ENCODE measurements around the gene RPS15A. TPM values are rescaled to one million over a fixed set of nuclear protein-coding genes. Genes with fewer than 3 reads are reported as not detected.

The RPS15A gene
- 1,912 TPM for polyA plus RNA-seq (2013, experiment 1 of 4)
- polyA plus RNA-seq (2013, experiment 2 of 4) = 1,972 TPM
- 2,447 TPM for polyA plus RNA-seq (2013, experiment 3 of 4)
- polyA plus RNA-seq (2013, experiment 4 of 4) = 2,577 TPM

DNA sequence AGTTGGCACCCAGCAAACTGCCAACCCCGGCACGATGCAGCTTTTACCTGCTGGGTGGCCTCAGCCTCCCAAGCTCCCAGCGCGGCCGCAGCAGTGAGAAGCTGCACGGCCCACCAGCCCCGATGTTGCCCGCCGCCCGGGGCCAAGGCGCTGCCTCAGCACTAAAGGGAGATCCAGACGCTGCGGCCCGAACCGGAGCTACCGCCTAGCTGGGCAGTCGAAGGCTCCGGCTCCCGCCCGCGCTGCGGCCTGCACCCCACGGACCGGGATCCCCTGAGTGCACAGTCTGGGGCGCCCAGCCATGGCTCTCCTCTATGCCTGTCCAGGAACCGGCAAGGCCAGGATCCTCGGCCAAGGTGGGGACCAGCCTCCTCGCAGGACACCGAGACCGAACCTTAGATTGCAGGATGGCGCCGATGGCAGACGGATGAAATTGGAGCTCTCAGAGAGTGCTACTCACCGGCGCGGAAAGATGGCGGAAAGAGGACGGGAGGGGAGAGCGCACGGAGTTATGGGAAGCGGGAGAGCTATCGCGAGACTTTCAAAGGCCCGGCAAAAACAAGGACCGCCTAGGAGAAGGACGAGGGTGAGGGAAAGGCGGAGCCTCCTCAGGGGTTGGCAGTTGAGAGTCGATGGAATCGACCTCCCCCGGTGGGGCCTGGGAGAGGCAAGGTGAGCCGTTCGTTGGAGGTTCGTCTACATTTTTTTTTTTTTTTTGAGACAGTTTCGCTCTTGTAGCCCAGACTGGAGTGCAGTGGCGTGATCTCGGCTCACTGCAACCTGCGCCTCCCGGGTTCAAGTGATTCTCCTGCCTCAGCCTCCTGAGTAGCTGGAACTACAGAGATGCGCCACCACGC lies at the start of gene RPS15A:
Gene RPS15A (minus strand): TSS at position 485 of the 857 bp plus-strand sequence. CDS start 1,221 bp downstream, outside the sequence.
- peaks cover 47% of the 10 kb centered on the region for H3K36me3 ChIP-seq (ENCODE audit: control insufficient read depth, insufficient read depth, low read length)
- no peaks in the 10 kb centered on the region for H3K9me3 ChIP-seq (ENCODE audit: control insufficient read depth, low read length)
- peak within 1 kb of the TSS; percentile 86 for H3K27ac ChIP-seq (ENCODE audit: insufficient read depth, low read depth, low read length, poor library complexity, severe bottlenecking)
- peaks cover 12% of the 10 kb centered on the region for H3K4me1 ChIP-seq (ENCODE audit: control insufficient read depth, insufficient read depth, low read length)
- no peaks in the 10 kb centered on the region for H3K27me3 ChIP-seq (ENCODE audit: control insufficient read depth, insufficient read depth, low read length, poor library complexity, severe bottlenecking)
- peak within 1 kb of the TSS; percentile 99 for H3K4me3 ChIP-seq (ENCODE audit: insufficient read depth, low read depth, low read length)
- WGBS, 2 experiments = 6 to 7% methylated on average over 60 of the region's 60 CpGs

GRCh38 chr16:18839555-18839954 lies 49.4 kb upstream of the RPS15A start:
- H3K4me3 ChIP-seq (ENCODE audit: insufficient read depth, low read depth, low read length) = no peak overlapping the region
- H3K9me3 ChIP-seq (ENCODE audit: control insufficient read depth, low read length) = no peaks in the 10 kb centered on the region
- 82 to 90% methylated on average over 5 to 6 of the region's 6 CpGs for WGBS, 2 experiments
- H3K27ac ChIP-seq (ENCODE audit: insufficient read depth, low read depth, low read length, poor library complexity, severe bottlenecking) = no peak overlapping the region
- no peaks in the 10 kb centered on the region for H3K4me1 ChIP-seq (ENCODE audit: control insufficient read depth, insufficient read depth, low read length)
- H3K27me3 ChIP-seq (ENCODE audit: control insufficient read depth, insufficient read depth, low read length, poor library complexity, severe bottlenecking) = no peaks in the 10 kb centered on the region
- H3K36me3 ChIP-seq (ENCODE audit: control insufficient read depth, insufficient read depth, low read length) = peaks cover 46% of the 10 kb centered on the region

GRCh38 chr16:18836702-18837101 lies 46.6 kb upstream of the RPS15A start:
- Histone ChIP-seq H3K27ac (ENCODE audit: insufficient read depth, low read depth, low read length, poor library complexity, severe bottlenecking) (no peak overlapping the region), H3K4me1 (ENCODE audit: control insufficient read depth, insufficient read depth, low read length) (no peaks in the 10 kb centered on the region), H3K4me3 (ENCODE audit: insufficient read depth, low read depth, low read length) (no peak overlapping the region), H3K27me3 (ENCODE audit: control insufficient read depth, insufficient read depth, low read length, poor library complexity, severe bottlenecking) (no peaks in the 10 kb centered on the region), H3K36me3 (ENCODE audit: control insufficient read depth, insufficient read depth, low read length) (peaks cover 55% of the 10 kb centered on the region), H3K9me3 (ENCODE audit: control insufficient read depth, low read length) (no peaks in the 10 kb centered on the region)

- no peaks in the 10 kb centered on the region for H3K9me3 ChIP-seq (ENCODE audit: control insufficient read depth, low read length)
- no peaks in the 10 kb centered on the region for H3K4me1 ChIP-seq (ENCODE audit: control insufficient read depth, insufficient read depth, low read length)
- no peak overlapping the region for H3K4me3 ChIP-seq (ENCODE audit: insufficient read depth, low read depth, low read length)
- peaks cover 60% of the 10 kb centered on the region for H3K36me3 ChIP-seq (ENCODE audit: control insufficient read depth, insufficient read depth, low read length)
- no peaks in the 10 kb centered on the region for H3K27me3 ChIP-seq (ENCODE audit: control insufficient read depth, insufficient read depth, low read length, poor library complexity, severe bottlenecking)
- WGBS, 2 experiments = 97 to 99% methylated on average over 4 of the region's 4 CpGs
- no peak overlapping the region for H3K27ac ChIP-seq (ENCODE audit: insufficient read depth, low read depth, low read length, poor library complexity, severe bottlenecking)
These were observed 44.7 kb upstream of the RPS15A start for GRCh38 chr16:18834864-18835263.

GRCh38 chr16:18833707-18834505 lies 43.8 kb upstream of the RPS15A start:
- 96% methylated on average over 8 to 9 of the region's 9 CpGs for WGBS, 2 experiments
- Histone ChIP-seq H3K27me3 (ENCODE audit: control insufficient read depth, insufficient read depth, low read length, poor library complexity, severe bottlenecking) (no peaks in the 10 kb centered on the region), H3K27ac (ENCODE audit: insufficient read depth, low read depth, low read length, poor library complexity, severe bottlenecking) (no peak overlapping the region), H3K4me3 (ENCODE audit: insufficient read depth, low read depth, low read length) (no peak overlapping the region), H3K9me3 (ENCODE audit: control insufficient read depth, low read length) (no peaks in the 10 kb centered on the region), H3K36me3 (ENCODE audit: control insufficient read depth, insufficient read depth, low read length) (peaks cover 66% of the 10 kb centered on the region), H3K4me1 (ENCODE audit: control insufficient read depth, insufficient read depth, low read length) (no peaks in the 10 kb centered on the region)

GRCh38 chr16:18832613-18833012 lies 42.5 kb upstream of the RPS15A start:
- no peaks in the 10 kb centered on the region for H3K4me1 ChIP-seq (ENCODE audit: control insufficient read depth, insufficient read depth, low read length)
- H3K4me3 ChIP-seq (ENCODE audit: insufficient read depth, low read depth, low read length) = no peak overlapping the region
- 97% methylated on average over 4 to 7 of the region's 8 CpGs for WGBS, 2 experiments
- H3K27me3 ChIP-seq (ENCODE audit: control insufficient read depth, insufficient read depth, low read length, poor library complexity, severe bottlenecking) = no peaks in the 10 kb centered on the region
- no peaks in the 10 kb centered on the region for H3K9me3 ChIP-seq (ENCODE audit: control insufficient read depth, low read length)
- no peak overlapping the region for H3K27ac ChIP-seq (ENCODE audit: insufficient read depth, low read depth, low read length, poor library complexity, severe bottlenecking)
- H3K36me3 ChIP-seq (ENCODE audit: control insufficient read depth, insufficient read depth, low read length) = peaks cover 66% of the 10 kb centered on the region

- Histone ChIP-seq H3K27me3 (ENCODE audit: control insufficient read depth, insufficient read depth, low read length, poor library complexity, severe bottlenecking) (no peaks in the 10 kb centered on the region), H3K27ac (ENCODE audit: insufficient read depth, low read depth, low read length, poor library complexity, severe bottlenecking) (no peak overlapping the region), H3K4me3 (ENCODE audit: insufficient read depth, low read depth, low read length) (no peak overlapping the region), H3K36me3 (ENCODE audit: control insufficient read depth, insufficient read depth, low read length) (peaks cover 60% of the 10 kb centered on the region), H3K4me1 (ENCODE audit: control insufficient read depth, insufficient read depth, low read length) (no peaks in the 10 kb centered on the region), H3K9me3 (ENCODE audit: control insufficient read depth, low read length) (no peaks in the 10 kb centered on the region)
- 81 to 93% methylated on average over 2 of the region's 2 CpGs for WGBS, 2 experiments
These were observed 41.9 kb upstream of the RPS15A start for GRCh38 chr16:18832006-18832405.

GRCh38 chr16:18829251-18829650 lies 39.1 kb upstream of the RPS15A start:
- 96 to 98% methylated on average over 6 of the region's 6 CpGs for WGBS, 2 experiments
- Histone ChIP-seq H3K4me1 (ENCODE audit: control insufficient read depth, insufficient read depth, low read length) (no peaks in the 10 kb centered on the region), H3K4me3 (ENCODE audit: insufficient read depth, low read depth, low read length) (no peak overlapping the region), H3K27me3 (ENCODE audit: control insufficient read depth, insufficient read depth, low read length, poor library complexity, severe bottlenecking) (no peaks in the 10 kb centered on the region), H3K36me3 (ENCODE audit: control insufficient read depth, insufficient read depth, low read length) (peaks cover 36% of the 10 kb centered on the region), H3K27ac (ENCODE audit: insufficient read depth, low read depth, low read length, poor library complexity, severe bottlenecking) (no peak overlapping the region), H3K9me3 (ENCODE audit: control insufficient read depth, low read length) (no peaks in the 10 kb centered on the region)

DNA sequence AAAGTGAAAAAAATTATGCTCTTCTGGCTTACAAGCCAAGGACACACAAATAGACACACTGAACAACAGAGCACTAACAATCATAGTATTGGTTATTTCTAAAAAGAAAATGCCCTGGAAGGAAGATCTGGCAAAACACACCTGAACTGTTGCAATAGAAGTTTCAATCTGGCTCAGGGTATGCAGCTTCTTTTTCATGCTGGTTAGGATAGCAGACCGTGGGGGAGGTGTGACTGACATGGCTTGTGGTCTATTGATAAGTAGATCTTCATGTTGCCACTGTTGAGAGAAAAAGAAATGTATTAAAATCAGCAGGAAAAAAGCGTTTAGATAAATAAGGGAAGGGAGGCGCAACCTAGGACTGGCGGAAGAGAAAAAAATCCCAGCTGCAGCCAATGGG lies 37.8 kb upstream of the RPS15A start:
- H3K4me3 ChIP-seq (ENCODE audit: insufficient read depth, low read depth, low read length) = no peak overlapping the region
- H3K27me3 ChIP-seq (ENCODE audit: control insufficient read depth, insufficient read depth, low read length, poor library complexity, severe bottlenecking) = no peaks in the 10 kb centered on the region
- H3K4me1 ChIP-seq (ENCODE audit: control insufficient read depth, insufficient read depth, low read length) = no peaks in the 10 kb centered on the region
- no peaks in the 10 kb centered on the region for H3K9me3 ChIP-seq (ENCODE audit: control insufficient read depth, low read length)
- WGBS, 2 experiments = 83 to 84% methylated on average over 4 of the region's 4 CpGs
- H3K36me3 ChIP-seq (ENCODE audit: control insufficient read depth, insufficient read depth, low read length) = peaks cover 28% of the 10 kb centered on the region
- H3K27ac ChIP-seq (ENCODE audit: insufficient read depth, low read depth, low read length, poor library complexity, severe bottlenecking) = no peak overlapping the region

DNA sequence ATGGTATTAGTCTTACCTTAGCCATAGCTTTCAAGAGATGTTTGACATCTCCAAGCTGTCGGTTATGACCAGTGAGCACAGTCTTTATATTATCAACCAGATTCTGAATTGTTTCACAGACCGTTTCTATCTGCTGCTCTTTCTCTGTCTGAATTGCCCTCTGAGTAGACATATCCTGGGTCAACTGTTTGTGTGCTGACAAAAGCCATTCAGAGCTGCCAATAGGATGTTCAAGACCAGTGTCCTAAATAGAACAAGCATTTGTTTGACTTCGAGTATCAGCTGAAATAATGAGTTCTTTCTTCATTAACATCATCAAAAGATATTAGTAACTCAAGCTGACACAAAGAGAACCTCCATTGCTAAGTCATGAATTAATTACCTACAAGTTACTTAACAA lies 26.2 kb upstream of the RPS15A start:
- H3K4me1 ChIP-seq (ENCODE audit: control insufficient read depth, insufficient read depth, low read length) = no peaks in the 10 kb centered on the region
- no peak overlapping the region for H3K4me3 ChIP-seq (ENCODE audit: insufficient read depth, low read depth, low read length)
- no peak overlapping the region for H3K27ac ChIP-seq (ENCODE audit: insufficient read depth, low read depth, low read length, poor library complexity, severe bottlenecking)
- no peaks in the 10 kb centered on the region for H3K27me3 ChIP-seq (ENCODE audit: control insufficient read depth, insufficient read depth, low read length, poor library complexity, severe bottlenecking)
- WGBS, 2 experiments = 95 to 96% methylated on average over 3 of the region's 3 CpGs
- no peaks in the 10 kb centered on the region for H3K9me3 ChIP-seq (ENCODE audit: control insufficient read depth, low read length)
- H3K36me3 ChIP-seq (ENCODE audit: control insufficient read depth, insufficient read depth, low read length) = peaks cover 45% of the 10 kb centered on the region
